ENCODE results near the gene PTTG2. TPM values are rescaled to one million over a fixed set of nuclear protein-coding genes. Genes with fewer than 3 reads are reported as not detected.

The PTTG2 gene
- total and polyA plus RNA-seq, 2 of the 13 experiments (the other 11 are each of a cell fraction or from before 2014, with no cell fraction given) = not detected

GRCh38 chr4:37989398-37990260 lies 29.4 kb downstream of the PTTG2 start:
- peaks cover 18% of the 10 kb centered on the region; the same call in 1 of the 2 replicates for H3K4me1 ChIP-seq (ENCODE audit: insufficient read depth, low read length)
- POLR2A ChIA-PET = no interaction called here
- intact Hi-C loops (cut with micrococcal nuclease; ENCODE audit: unreplicated experiment) = no loop called here
- H3K9me3 ChIP-seq (ENCODE audit: low read length) = no peaks in the 10 kb centered on the region
- no TSS peak for BruUV-seq (replicated peaks)
- H3K79me2 ChIP-seq (ENCODE audit: insufficient read depth, low read length) = peaks cover 8% of the 10 kb centered on the region
- FAIRE-seq (no peak), ATAC-seq (no peak), DNase-seq (ENCODE audit: low spot score) (no peak)
- TF ChIP-seq MAFK (conservative IDR thresholded peaks at IDR 0.05 in 1 of 2, IDR thresholded peaks at IDR 0.05 in 1 of 2; ENCODE audit: low read length in 2 of 2) = peak; percentile 29 to 59; a peak in 3 of 4 replicates
- no peak for TF ChIP-seq HNF4G (IDR thresholded peaks at IDR 0.05; ENCODE audit: borderline replicate concordance, low read depth, low read length)
- TF ChIP-seq HNF4G (CRISPR knock-in tag; IDR thresholded peaks at IDR 0.05; ENCODE audit: borderline replicate concordance, low read depth) = no peak
- no peak overlapping the region for H2AFZ ChIP-seq (ENCODE audit: low read length)
- H4K20me1 ChIP-seq (ENCODE audit: insufficient read depth, low read length) = no peaks in the 10 kb centered on the region
- H3K9ac ChIP-seq (ENCODE audit: insufficient read depth, low read depth, low read length) = no peak overlapping the region
- H3K27ac ChIP-seq (ENCODE audit: extremely low read length, insufficient read depth, low read length) = no peak overlapping the region
- no peaks in the 10 kb centered on the region for H3K27me3 ChIP-seq (ENCODE audit: control insufficient read depth in 1 of 2, insufficient read depth in 2 of 2, low read length in 2 of 2)
- CTCF ChIA-PET (ENCODE audit: low intra/inter-chr PET ratio, low total read pairs) = no interaction called here
- in situ Hi-C loops (cut with HindIII; ENCODE audit: extremely low pct_ligation_motif_present, low pct_unique_long_range_greater_than_20kb) = no loop called here
- no peak overlapping the region for H3K4me2 ChIP-seq (ENCODE audit: low read depth, low read length)
- H3K4me3 ChIP-seq (replicated peaks in 1 of 3; ENCODE audit: insufficient read depth in 1 of 3, low read depth in 2 of 3, low read length in 3 of 3) = no peak overlapping the region
- H3K36me3 ChIP-seq (replicated peaks in 1 of 2; ENCODE audit: control insufficient read depth in 1 of 2, insufficient read depth in 2 of 2, low read length in 2 of 2) = no peaks in the 10 kb centered on the region
- 94% methylated on average over 8 of the region's 8 CpGs for WGBS (ENCODE audit: low lambda C conversion rate)

GRCh38 chr4:37990731-37991245 lies 30.6 kb downstream of the PTTG2 start:
- H3K9me3 ChIP-seq (ENCODE audit: low read length) = no peaks in the 10 kb centered on the region
- peaks cover 5% of the 10 kb centered on the region for H3K79me2 ChIP-seq (ENCODE audit: insufficient read depth, low read length)
- H2AFZ ChIP-seq (ENCODE audit: low read length) = no peak overlapping the region
- DNase-seq (ENCODE audit: low spot score) = no peak
- no TSS peak for BruUV-seq (replicated peaks)
- in situ Hi-C loops (cut with HindIII; ENCODE audit: extremely low pct_ligation_motif_present, low pct_unique_long_range_greater_than_20kb) (no loop called here), intact Hi-C loops (cut with micrococcal nuclease; ENCODE audit: unreplicated experiment) (no loop called here)
- no peak overlapping the region for H3K4me2 ChIP-seq (ENCODE audit: low read depth, low read length)
- H3K27me3 ChIP-seq (ENCODE audit: control insufficient read depth in 1 of 2, insufficient read depth in 2 of 2, low read length in 2 of 2) = no peaks in the 10 kb centered on the region
- H3K9ac ChIP-seq (ENCODE audit: insufficient read depth, low read depth, low read length) = no peak overlapping the region
- H3K36me3 ChIP-seq (replicated peaks in 1 of 2; ENCODE audit: control insufficient read depth in 1 of 2, insufficient read depth in 2 of 2, low read length in 2 of 2) = no peaks in the 10 kb centered on the region
- WGBS (ENCODE audit: low lambda C conversion rate) = 91% methylated on average over 5 of the region's 5 CpGs
- no peak for ATAC-seq
- POLR2A ChIA-PET = no interaction called here
- no peaks in the 10 kb centered on the region for H4K20me1 ChIP-seq (ENCODE audit: insufficient read depth, low read length)
- FAIRE-seq = no peak
- H3K27ac ChIP-seq (ENCODE audit: extremely low read length, insufficient read depth, low read length) = no peak overlapping the region
- H3K4me1 ChIP-seq (ENCODE audit: insufficient read depth, low read length) = peaks cover 29% of the 10 kb centered on the region
- CTCF ChIA-PET (ENCODE audit: low intra/inter-chr PET ratio, low total read pairs) = no interaction called here
- no peak overlapping the region for H3K4me3 ChIP-seq (replicated peaks in 1 of 3; ENCODE audit: insufficient read depth in 1 of 3, low read depth in 2 of 3, low read length in 3 of 3)
- no peak for TF ChIP-seq AGO2 (optimal IDR thresholded peaks at IDR 0.05; ENCODE audit: low read depth, low read length)
- TF ChIP-seq NRL (CRISPR knock-in tag; IDR thresholded peaks at IDR 0.05; ENCODE audit: borderline replicate concordance) = no peak
- no peak for TF ChIP-seq ZNF766 (CRISPR knock-in tag; IDR thresholded peaks at IDR 0.05; ENCODE audit: borderline replicate concordance)
- TF ChIP-seq FOXA3 (CRISPR knock-in tag; IDR thresholded peaks at IDR 0.05) = no peak
- no peak for TF ChIP-seq FOXJ3 (CRISPR knock-in tag; IDR thresholded peaks at IDR 0.05; ENCODE audit: borderline replicate concordance)
- no peak for TF ChIP-seq ZFP62 (CRISPR knock-in tag; IDR thresholded peaks at IDR 0.05)
- no peak for TF ChIP-seq ZNF629 (CRISPR knock-in tag; conservative IDR thresholded peaks at IDR 0.05)
- no peak for TF ChIP-seq EED (CRISPR knock-in tag; IDR thresholded peaks at IDR 0.05)
- TF ChIP-seq RCOR2 (CRISPR knock-in tag; IDR thresholded peaks at IDR 0.05) = no peak
- no peak for TF ChIP-seq ZNF878 (CRISPR knock-in tag; IDR thresholded peaks at IDR 0.05)
- TF ChIP-seq SATB2 (CRISPR knock-in tag; IDR thresholded peaks at IDR 0.05) = no peak
- no peak for TF ChIP-seq ZNF343 (CRISPR knock-in tag; IDR thresholded peaks at IDR 0.05)
- no peak for TF ChIP-seq EP300 (IDR thresholded peaks at IDR 0.05; ENCODE audit: low read depth in 2 of 2, low read length in 2 of 2)
- no peak for TF ChIP-seq EP300 (CRISPR knock-in tag; IDR thresholded peaks at IDR 0.05; ENCODE audit: borderline replicate concordance)
- no peak for TF ChIP-seq E2F1 (CRISPR knock-in tag; IDR thresholded peaks at IDR 0.05)

Measured in HepG2 (cell line).